ENCODE results near the gene PVALB.

The PVALB gene

GRCh38 chr22:36846271-36846670 lies 29.4 kb upstream of the PVALB start:
- DNase-seq = no peak

- no peak for DNase-seq
These were observed 23.3 kb upstream of the PVALB start for GRCh38 chr22:36840106-36840505.

GRCh38 chr22:36839356-36840073 lies 22.7 kb upstream of the PVALB start:
- DNase-seq = no peak

GRCh38 chr22:36838119-36839030 lies 21.5 kb upstream of the PVALB start:
- DNase-seq = no peak

GRCh38 chr22:36835903-36836302 lies 19.1 kb upstream of the PVALB start:
- DNase-seq = no peak

- no peak for DNase-seq
These were observed 16.2 kb upstream of the PVALB start for GRCh38 chr22:36833073-36833472.

GRCh38 chr22:36831717-36832116 lies 14.9 kb upstream of the PVALB start:
- DNase-seq = no peak

GRCh38 chr22:36831206-36831605 lies 14.4 kb upstream of the PVALB start:
- no peak for DNase-seq

GRCh38 chr22:36830601-36831000 lies 13.8 kb upstream of the PVALB start:
- DNase-seq = peak; percentile 8

- no peak for DNase-seq
These were observed 12.7 kb upstream of the PVALB start for GRCh38 chr22:36829370-36830002.

GRCh38 chr22:36828815-36829214 lies 12.0 kb upstream of the PVALB start:
- no peak for DNase-seq

- DNase-seq = no peak
These were observed 9.4 kb upstream of the PVALB start for GRCh38 chr22:36826262-36826661.

- no peak for DNase-seq
These were observed 7.8 kb upstream of the PVALB start for GRCh38 chr22:36824655-36825054.

- no peak for DNase-seq
These were observed 6.5 kb upstream of the PVALB start for GRCh38 chr22:36823186-36823839.

GRCh38 chr22:36822581-36822980 lies 5.7 kb upstream of the PVALB start:
- DNase-seq = no peak

- no peak for DNase-seq
These were observed 2.3 kb upstream of the PVALB start for GRCh38 chr22:36819112-36819511.

GRCh38 chr22:36818010-36818642 lies 1.3 kb upstream of the PVALB start:
- DNase-seq = no peak

GRCh38 chr22:36817525-36817848 lies 652 bp upstream of the PVALB start:
- DNase-seq = no peak

GRCh38 chr22:36816339-36816635 lies 548 bp downstream of the PVALB start:
- DNase-seq = no peak

- DNase-seq = no peak
These were observed 1.1 kb downstream of the PVALB start for GRCh38 chr22:36815558-36816338.

GRCh38 chr22:36814801-36815200 lies 2.0 kb downstream of the PVALB start:
- no peak for DNase-seq

GRCh38 chr22:36811094-36811800 lies 5.6 kb downstream of the PVALB start:
- DNase-seq = no peak

Data from CD4-positive, alpha-beta T cell treated with Interleukin-4 for 4 hours (primary cell).